GM21786 (cell line): ENCODE results near the gene C14orf180.

Experiments
- ATAC-seq: cut with Tn5 transposase; IDR thresholded peaks from one replicate; pipeline ENCODE4 v1.9.1; 2021; ENCODE audit not compliant: unreplicated experiment

Gene C14orf180

DNA sequence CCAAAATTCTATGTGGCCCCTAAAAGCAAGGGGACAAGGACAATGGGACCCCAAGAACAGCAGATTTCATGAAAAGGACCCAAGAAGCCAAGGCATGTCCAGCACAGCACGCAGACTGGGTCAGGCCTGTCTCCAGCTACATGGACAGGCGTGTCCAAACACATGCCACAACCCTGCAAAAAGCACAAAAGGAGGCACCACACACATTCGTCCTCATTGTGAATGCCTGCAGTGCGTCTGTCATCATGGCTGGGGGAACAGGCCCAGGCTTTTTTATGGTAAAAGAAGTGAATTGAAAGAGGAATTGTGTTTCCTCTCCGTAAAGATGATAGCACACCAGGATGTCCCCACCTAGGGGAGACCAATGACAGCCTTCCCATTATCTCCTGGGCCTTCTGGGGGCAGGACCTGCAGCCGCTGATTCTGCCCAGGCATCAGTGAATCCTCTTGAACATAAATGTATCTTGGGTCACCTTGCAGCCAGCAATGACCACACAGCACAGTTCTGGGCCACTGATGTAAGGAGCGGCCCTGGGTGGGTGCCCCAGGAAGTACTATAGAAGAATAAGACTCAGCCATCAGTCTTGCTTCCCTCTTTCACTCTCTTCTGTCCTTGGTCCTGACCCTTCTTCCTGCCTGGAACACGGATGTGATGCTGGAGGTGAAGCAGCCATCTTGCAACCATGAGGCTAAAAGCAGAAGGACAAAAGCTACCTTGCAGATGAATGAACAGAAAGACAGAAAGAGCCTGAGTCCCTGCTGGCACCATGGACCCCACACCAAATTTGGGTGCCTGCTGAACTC, 29.8 kb upstream of the C14orf180 start:
- no peak for ATAC-seq

DNA sequence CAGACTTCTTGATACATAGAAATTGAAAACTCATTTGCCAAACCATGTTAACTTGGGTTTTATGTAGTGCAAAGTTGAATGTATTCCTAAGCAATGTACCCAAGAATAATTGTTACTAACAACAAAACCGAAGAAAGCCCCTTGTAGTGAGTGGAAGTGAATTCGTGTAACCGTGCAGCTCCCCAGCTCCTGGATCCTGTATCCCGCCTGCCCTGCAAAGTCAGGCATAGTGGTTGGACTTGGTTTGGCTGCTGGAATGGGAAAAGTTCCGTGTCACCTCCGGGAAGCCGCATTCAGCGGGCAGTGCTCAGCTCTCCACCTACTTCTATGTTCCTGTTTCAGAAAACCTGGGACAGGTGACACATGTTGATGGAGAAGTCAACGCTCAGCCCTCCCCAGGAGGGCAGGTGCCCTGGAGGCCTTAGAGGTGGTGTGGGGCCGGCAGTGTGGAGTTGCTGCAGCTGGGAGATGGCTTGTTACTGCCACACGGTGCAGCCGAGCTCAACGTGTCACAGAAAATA, 29.2 kb upstream of the C14orf180 start:
- ATAC-seq: no peak

DNA sequence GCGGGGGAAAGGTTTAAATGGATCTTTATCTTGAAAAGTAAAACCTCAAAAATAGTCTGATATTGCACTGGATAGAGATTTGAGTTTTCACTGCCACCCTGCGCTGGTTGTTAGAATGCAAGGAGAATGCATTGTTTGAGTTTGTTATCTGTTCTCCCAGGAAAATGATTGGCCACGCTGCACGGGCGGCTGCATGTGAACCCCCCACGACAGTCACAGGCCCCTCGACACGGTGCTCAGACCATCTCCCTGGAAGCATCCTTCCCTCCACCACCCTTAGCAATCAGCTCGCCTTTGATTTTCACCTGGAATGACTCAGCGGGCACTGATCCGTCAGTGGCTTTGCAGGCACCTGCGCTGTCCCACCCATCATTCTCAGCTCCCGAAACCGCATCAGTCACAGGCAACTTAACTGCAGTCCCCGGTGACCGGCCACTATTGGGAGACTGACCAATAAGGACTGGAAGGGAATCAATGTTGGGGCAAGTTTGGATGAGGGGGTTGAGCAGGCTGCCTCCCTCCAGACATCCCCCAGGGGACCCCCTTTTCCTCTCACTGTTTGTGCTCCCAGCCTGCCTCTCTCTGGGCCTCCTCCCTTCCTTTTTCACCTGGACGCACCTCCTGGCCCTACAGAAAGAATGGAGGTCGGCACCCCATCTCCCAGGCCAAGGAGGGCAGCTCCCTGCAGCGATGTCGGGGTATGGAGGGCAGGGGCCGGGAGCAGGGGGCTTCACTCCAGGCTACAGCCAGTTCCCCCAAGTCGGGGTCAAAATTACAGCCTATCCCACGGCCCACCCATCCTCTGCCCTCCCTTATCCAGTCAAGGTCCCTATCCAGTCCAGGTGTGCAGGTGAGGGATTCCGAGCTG, 28.5 kb upstream of the C14orf180 start:
- ATAC-seq: no peak

DNA sequence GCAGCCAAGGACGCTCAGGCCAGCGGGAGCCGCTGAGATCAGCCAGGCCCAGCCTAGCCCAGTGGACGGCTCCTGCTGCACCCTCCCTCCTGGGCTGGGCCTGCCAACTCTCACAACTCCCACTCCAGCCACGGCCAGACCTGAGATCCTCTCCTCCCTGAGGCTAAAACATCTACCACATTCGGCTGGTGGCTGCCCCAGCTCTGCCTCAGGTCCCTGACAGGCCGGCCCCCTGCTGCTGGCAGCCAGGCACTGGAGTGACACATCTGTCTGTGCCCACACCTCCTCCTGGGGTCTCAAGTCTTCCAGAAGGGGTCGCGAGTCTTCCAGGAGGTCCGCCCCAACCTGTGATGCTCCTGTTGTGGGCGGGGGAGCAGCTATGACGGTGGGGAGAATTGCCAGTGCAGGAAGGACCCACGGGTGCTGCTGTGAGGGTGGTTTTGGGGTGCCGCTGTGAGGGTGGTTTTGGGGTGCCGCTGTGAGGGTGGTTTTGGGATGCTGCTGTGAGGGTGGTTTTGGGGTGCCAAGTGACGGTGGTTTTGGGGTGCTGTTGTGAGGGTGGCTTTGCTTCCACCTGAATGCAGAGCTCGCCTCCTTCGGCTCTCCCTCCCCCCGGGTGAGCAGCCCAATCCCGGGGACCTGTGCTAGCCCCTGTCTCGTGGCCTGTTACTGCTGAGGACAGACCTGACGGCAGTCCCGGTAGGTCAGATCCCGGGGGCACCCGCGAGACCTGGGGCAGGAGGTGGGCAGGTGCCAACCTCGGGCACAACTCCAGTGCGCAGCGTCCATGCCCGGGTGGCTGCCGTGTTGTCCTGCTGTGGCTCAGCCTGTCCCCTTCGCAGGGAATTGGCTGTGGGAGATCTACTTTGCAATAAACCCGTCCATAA, 27.5 kb upstream of the C14orf180 start:
- ATAC-seq: no peak

DNA sequence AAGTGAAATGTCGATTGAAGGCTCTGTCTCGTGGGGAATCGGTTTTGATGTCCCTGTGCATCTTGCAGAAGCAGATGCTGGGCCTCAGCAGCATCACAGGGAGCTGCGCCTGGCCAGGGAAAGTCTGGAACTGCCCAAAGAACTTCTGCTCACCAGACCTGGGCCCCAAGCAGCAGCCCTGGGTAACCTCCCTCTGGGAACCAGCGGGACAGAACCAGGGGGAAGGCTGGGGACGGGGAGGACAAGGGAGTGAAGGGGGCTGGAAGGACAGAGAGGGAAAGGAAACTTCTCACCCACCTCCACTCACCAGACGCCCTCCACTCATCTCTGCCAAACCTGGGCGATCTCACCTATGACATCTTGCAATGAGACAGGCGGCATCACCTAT, 26.8 kb upstream of the C14orf180 start:
- no peak for ATAC-seq

DNA sequence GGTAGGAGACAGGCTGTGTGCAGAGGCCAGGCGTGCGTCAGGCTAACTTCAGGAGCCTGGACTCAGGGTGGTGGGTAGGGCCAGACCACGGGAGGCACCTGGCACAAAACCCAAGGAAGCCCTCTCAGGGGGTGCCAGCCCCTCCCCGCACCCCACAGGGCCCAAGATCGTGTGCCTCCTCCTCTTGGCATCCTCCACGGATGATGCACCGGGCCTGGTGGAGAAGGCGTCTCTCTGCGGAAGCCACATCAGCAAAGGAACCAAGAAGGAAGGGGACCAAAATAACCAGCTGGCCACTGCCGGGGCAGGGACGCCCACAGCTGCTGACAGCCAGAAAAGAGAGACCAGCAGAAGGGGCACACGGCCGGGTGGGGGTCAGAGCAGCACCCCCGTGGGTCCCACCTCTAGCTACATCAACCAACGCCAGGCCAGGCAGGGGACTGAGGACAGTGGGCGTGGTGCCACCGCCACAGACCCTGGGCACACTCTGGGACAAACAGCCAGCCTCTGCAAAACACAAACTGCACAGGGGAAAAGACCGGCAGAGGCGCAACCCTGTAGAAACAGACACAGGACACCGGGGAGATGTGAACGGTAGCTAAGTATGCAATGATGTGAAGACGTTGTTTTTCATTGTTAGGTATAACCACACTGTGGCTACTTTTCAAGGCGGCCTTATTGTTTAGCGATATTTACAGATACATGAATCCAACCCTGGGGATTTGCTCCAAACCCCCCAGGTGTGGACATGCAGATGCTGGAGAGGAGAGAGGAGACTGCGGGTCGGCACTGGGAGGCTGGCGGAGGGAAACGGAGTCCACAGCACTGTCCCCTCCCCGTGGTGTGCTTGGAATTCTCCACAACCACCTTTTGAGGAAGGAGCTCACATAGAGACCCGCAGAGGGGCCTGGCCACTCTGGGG, 26.1 kb upstream of the C14orf180 start:
- no peak for ATAC-seq

DNA sequence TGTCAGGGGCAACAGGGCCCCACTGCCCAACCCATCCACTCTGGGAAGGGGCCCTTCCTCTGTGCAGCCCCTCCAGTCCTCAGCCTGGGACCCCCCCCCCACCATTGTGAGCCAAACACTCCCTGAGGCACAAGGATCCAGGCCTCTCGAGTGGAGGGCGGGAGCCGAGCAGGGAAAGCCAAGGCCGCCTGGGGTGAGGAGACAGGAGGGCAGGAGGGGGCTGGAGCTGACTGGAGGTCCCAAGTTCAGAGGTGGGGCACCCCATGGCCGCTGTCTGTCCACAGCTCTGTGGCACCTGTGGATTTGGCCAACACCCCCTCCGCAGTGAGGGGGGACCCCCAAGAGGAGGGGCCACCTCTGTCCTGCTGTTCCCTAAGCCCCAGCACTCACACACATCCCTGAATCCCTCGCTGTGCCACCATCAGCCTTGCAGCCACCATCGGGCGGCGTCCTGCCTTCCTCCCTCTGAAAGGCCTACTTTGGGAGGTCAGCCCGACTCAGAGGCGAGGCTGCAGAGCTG, 25.4 kb upstream of the C14orf180 start:
- ATAC-seq: no peak

DNA sequence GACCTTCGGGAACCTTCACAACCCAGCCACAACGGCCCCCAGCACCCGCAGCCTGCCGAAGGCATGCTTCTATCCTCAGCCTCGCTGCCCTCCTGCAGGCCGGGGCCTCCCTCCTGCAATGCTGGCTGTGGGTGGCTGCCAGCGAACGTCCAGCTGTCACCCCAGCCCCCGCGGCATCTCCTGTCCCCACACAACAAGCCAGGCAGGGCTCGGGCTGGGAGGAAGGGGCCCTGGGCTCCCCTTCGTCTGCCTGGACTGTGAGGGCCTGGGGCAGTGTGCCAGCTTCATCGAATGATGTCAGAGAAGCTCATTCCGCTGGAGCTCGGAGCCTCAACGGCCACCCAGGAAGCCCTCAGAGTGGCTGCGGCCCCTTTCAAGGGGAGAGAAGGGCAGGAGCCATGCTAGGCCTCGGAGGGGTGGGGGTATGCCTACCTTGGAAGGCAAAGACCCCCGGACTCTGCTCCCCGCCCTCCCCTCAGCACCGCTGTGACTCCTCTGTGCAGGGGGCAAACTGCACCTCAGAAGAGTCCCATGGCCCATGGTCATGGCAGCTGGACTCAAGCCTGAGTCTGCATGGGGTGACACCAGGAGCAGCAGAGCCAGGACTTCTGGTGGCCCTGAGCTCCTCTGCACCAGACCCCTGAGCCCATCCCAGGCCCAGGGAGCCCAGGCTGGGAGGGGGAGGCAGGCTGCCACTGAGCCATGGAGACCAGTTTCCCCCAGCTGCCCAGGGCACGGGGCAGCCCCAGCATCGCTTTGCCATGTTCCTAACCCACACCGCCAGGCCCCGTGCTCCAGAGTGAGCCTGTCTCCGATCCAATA, 24.7 kb upstream of the C14orf180 start:
- ATAC-seq: no peak

DNA sequence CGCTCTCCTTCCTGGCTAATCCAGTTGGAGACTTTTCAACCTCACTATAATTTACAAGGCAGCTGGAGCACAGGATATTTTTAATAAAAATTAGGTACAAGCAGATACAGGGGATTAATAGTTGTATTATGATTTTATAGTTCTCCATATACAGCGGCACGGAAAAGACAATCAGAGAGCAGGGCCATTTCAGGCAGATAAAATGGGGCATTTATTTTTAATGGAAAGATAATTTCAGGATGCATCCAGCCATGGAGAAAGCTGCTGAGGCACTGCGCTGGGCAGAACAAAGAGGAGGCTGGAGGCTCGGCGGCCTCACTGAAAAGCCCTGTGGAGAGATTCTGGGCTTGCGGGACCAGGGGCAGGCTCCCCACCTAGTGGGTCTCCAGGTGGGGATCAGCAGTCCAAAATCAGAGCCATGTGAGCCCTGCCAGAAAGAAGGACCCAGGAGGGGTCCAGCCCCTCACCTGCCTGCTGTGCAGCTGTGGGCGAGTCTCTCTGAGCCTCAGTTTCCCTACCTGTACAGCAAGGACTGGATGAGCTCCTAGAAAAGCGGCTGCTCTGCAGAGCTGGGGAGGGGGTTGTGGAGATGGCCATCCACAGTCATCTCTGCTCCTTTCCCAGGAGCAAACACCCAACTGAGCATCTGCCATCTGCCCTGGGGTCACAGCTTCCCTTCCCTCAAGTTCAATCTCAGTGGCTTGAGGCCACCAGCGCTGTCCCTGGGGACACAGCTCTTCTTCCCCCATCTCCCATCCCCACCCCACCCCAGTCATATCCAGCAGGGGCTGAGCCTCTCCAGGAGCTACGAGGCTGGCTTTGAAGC, 23.9 kb upstream of the C14orf180 start:
- ATAC-seq: no peak

DNA sequence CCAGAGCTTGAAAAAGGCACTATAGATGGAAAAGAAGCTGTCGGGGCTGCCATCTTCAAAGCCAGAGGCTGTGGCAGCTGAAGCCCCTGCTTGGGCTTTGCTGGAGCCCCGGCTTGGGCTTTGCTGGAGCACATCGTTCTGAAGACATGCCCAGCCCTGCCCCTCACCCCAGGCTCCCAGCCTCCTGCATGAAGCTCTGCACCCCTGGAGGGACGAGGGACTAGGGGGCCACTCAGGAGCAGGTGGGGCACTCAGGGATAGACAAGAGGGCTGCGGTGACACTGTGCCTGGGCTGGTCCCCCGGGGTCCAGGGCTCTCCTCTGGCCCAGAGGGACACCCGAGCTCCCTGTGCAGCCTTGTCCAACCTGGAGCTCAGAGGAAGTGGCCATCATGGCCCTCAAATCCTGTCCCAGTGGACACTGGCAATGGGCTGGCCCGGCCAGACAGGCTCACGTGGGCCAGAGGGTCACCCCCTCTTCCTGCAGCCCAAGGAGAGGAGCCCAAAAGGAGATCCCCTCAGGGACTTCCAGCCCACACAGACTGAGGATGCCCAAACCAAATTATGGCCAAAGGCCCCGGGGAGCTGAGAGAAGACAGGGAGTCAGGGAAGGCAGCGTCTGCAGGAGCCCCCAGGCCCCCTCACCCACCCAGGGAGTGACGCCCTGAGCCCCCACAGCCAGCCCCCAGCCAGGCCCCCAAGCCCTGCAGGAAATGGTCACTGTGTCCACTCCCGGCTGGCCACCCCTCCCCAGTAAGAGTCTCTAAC, 23.1 kb upstream of the C14orf180 start:
- ATAC-seq: no peak

DNA sequence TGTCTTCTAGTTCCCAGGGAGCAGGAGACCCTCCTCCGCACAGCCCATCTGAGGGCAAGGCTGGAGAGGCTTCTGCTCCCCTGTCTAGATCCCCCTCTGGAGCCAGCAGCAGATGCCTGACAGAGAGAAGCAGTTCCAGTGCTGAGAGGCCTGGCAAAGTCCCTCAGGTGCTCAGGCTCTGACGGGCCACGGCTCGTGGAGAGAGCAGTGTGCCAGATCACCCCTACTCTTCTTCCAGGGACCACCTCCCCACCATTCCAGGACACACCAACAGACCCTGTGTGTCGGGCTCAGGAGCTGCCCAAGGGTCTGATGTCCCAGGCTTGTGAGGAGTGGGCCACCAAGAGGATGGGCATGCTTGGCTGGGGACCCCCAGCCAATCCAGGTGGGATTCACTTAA, 22.5 kb upstream of the C14orf180 start:
- no peak for ATAC-seq

DNA sequence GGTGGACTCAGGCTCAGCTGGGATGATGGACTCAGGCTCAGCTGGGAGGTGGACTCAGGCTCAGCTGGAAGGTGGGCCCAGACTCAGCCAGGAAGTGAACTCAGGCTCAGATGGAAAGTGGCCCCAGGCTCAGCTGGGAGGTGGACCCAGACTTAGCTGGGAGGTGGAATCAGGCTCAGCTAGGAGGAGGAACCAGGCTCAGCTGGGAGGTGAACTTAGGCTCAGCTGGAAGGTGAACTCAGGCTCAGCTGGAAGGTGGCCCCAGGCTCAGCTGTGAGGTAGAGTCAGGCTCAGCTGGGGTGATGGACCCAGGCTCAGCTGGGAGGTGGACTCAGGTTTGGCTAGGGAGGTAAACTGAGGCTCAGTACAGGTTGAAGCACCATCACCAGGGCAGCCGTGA, 21.8 kb upstream of the C14orf180 start:
- ATAC-seq: no peak

DNA sequence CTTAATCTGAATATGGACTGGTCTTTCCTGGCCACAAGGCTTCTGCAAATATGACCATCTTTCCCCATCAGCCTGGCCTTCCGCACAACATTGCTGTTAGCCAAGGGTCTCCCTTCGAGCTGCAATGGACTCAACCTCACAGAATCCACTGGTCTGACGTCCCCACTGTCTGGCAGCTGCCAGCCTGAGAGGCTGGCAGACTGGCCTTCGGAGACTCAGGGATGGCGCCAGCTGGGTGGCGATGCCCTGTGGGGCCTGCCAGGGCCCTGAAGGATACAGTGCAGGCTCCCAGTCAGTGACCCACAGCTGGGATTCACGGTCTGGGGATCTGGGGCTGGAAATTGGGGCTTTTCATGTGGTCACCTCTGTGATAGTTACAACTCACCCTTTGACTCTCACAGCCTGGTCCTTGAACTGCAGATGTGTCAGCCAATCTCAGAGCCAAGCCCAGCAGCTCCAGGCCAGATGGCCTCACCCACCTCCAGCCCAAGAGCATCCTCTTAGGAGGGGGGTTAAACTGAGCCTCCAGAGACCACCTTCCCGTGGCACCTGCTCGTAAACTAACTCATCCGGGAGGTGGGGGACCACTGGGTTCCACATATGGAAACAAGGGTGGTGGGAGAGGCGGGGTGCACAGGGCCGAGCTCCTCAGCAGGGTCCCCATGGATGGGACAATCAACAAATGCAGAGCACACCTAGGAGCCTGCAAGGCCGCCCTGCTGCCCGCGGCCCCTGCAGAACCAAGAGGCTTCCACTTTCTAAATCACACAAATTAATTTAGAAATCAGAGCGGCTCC, 21.1 kb upstream of the C14orf180 start:
- no peak for ATAC-seq

DNA sequence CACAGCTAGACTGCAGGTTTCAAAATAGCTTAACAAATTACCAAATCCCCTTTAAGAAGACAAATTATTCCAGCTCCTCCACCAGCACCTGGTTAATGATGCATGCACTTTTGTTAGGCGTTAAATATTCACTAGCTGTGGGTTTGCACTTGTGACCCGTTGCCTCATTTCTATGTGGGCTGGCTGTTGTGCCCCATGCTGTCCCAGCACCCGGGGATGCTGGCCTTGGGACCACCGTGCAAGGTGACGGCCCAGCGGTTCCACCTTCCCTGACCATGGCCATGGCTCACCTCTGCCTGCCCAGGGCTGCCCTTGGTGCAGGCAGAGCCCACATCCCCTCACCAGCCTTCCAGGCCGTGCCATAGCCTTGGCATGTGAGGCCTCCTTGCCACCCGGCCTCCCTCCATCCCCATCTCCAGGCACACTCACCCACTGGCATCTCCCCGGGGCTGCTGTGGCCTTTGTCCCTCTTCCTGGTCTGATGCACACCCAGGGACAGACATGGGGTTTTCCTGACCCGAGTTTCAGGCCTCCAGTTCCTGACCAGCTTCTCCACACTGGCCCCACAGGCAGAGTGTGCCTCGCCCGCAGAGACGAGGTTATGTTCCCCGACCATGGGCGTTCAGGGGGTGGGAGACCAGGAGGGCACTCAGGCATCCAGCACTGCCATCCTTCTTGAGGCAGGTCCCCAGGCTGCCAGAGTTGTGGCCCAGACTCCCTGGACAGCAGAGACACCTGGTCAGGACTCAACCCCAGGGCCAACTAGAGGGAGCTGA, 20.3 kb upstream of the C14orf180 start:
- ATAC-seq: no peak

DNA sequence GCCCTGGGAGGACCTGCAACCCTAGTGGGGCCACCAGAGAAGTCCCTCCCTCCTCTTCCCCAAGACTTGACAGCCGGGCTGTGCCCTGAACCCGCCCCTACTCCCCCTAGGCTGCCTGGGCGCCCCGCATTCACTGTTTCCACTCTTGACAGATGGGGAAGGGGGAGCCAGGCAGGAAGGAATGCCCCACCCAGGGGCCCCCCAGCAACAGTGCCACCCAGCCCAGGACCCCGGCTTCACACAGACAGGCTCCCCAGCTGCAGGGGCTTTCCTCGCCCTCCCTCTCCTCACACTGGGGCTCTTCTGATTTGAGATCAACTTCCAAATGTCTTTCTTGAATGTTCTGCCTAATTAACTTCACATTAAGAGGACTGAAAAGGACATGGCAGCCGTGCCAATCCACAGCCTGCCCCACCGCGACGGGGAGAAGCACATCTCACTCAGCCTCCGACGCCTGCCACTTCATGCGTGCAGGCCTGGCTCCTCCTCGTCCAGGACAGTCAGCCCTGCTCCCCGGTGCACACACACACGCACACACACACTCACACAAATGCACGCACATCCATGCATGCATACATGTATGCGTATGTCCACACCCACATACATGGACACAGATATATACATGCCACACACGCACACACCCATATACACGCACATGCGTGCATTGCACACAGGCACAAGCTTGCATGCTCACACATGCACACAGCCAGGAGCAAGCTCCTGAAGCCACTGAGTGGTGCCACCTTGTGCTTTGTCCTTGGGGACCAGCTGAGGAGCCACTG, 19.6 kb upstream of the C14orf180 start:
- ATAC-seq: no peak
